Esophagus squamous epithelium (tissue), 5 donors: Measurements from ENCODE around the gene ATPAF2. TPM values are rescaled to one million over a fixed set of nuclear protein-coding genes. Genes with fewer than 3 reads are reported as not detected.
"Not testable (repeated sequence)": the region's sequence is repeated elsewhere in the genome, so short reads cannot be mapped to it uniquely, and the experiment has no call there.

Source experiments
- DNase-seq: peaks from one replicate; lab custom pipeline; 2025; lab: John Stamatoyannopoulos, UW
- H3K27ac ChIP-seq, 4 donors: fragments of 200-600 bp; sonication (generic); one replicate each; pipeline ENCODE4 v1.5.1; 2016 to 2019; ENCODE audit warnings: mild to moderate bottlenecking in 1 of 4
- H3K27me3 ChIP-seq, 4 donors: fragments of 200-600 bp; sonication (generic); 1 replicate in 3 of 4; 2 replicates in 1 of 4; pipeline versions ENCODE4 v1.5.1 to v1.6.0; 2017 to 2021; ENCODE audit warnings: antibody characterized with exemption in 1 of 4
- H3K36me3 ChIP-seq, 3 donors: fragments of 200-600 bp; sonication (generic); one replicate each; pipeline ENCODE4 v1.5.1; 2016 to 2019
- H3K4me1 ChIP-seq, 3 donors: fragments of 200-600 bp; sonication (generic); one replicate each; pipeline ENCODE4 v1.5.1; 2017 to 2019
- H3K4me3 ChIP-seq, 4 donors: fragments of 200-600 bp; sonication (generic); 1 replicate in 3 of 4; 2 replicates in 1 of 4; pipeline ENCODE4 v1.5.1; 2016 to 2019; ENCODE audit warnings: mild to moderate bottlenecking in 2 of 4, moderate library complexity in 1 of 4
- H3K9me3 ChIP-seq, 3 donors: fragments of 200-600 bp; sonication (generic); one replicate each; pipeline ENCODE4 v1.5.1; 2016 to 2019
- POLR2A ChIP-seq, 4 donors: fragments of 450-650 bp; IDR thresholded peaks; one replicate each; pipeline ENCODE4 v1.6.1; 2017; ENCODE audit warnings: antibody characterized with exemption in 4 of 4, mild to moderate bottlenecking in 4 of 4, moderate library complexity in 3 of 4
- WGBS, 2 donors: methylation state at CpG; one replicate each; pipeline ENCODE4 v1.1.5; 2018; 5-methylcytosine and 5-hydroxymethylcytosine counted together
- intact Hi-C: fragments of 100-400 bp; cut with DNase I; formaldehyde crosslinking; loops from one replicate; pipeline ENCODE4 v1.15.0; 2022
- total RNA-seq, 4 donors: library from RNA; depleted of rRNA; stranded (reverse); fragments of >200 nt; gene quantifications; one replicate each; pipeline ENCODE4 v1.1.0, GENCODE V29; 2016
- TF ChIP-seq, protein P1 (sequence below), 6 experiments: fragments of 450-650 bp in 4 of 6; fragments of 200-600 bp in 2 of 6; sonication (generic) in 2 of 6; IDR thresholded peaks; one replicate each; pipeline ENCODE4 v1.5.1; 2016 to 2019; ENCODE audit warnings: antibody characterized with exemption in 6 of 6, mild to moderate bottlenecking in 4 of 6, moderate library complexity in 4 of 6
- donor health status: DM: yes; HTN: yes; CAD: no.

Gene ATPAF2
- total RNA-seq, 4 donors from 2014 or later = 15.8 to 26.9 (median 20.7) TPM

DNA sequence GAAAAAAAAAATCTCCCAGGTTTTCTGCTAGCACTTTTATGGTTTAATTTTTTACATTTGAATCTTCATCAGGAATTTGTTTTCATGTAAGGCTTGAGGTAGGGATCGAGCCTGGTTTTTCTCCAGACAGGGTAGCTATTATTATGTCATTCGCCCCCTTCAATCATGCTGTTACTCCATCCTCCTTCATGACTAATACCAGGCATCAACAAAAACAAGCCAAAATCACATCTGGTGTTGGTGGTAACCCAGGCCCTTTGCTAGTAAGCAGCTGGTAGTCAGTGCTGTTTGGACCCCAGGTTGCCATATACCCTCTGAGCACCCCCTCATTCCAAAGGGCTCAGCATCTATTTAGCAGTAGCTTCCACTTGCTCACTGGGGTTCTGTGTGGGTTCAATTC, 36.8 kb downstream of the ATPAF2 start:
- Histone ChIP-seq H3K4me3 (no peak overlapping the region), H3K27me3 (no peaks in the 10 kb centered on the region), H3K9me3 (no peaks in the 10 kb centered on the region), H3K4me1 (no peaks in the 10 kb centered on the region), H3K36me3 (peaks cover 0 to 10% (median 3%) of the 10 kb centered on the region in 3 donors), H3K27ac (no peak overlapping the region)
- TF ChIP-seq, protein P1, sequence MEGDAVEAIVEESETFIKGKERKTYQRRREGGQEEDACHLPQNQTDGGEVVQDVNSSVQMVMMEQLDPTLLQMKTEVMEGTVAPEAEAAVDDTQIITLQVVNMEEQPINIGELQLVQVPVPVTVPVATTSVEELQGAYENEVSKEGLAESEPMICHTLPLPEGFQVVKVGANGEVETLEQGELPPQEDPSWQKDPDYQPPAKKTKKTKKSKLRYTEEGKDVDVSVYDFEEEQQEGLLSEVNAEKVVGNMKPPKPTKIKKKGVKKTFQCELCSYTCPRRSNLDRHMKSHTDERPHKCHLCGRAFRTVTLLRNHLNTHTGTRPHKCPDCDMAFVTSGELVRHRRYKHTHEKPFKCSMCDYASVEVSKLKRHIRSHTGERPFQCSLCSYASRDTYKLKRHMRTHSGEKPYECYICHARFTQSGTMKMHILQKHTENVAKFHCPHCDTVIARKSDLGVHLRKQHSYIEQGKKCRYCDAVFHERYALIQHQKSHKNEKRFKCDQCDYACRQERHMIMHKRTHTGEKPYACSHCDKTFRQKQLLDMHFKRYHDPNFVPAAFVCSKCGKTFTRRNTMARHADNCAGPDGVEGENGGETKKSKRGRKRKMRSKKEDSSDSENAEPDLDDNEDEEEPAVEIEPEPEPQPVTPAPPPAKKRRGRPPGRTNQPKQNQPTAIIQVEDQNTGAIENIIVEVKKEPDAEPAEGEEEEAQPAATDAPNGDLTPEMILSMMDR (IDR thresholded peaks at IDR 0.05) = no peak
- no peak for TF ChIP-seq POLR2A (IDR thresholded peaks at IDR 0.05)
- intact Hi-C loops = no loop called here
- DNase-seq = no peak
- WGBS, 2 donors = 87 to 89% methylated on average over 2 of the region's 2 CpGs

DNA sequence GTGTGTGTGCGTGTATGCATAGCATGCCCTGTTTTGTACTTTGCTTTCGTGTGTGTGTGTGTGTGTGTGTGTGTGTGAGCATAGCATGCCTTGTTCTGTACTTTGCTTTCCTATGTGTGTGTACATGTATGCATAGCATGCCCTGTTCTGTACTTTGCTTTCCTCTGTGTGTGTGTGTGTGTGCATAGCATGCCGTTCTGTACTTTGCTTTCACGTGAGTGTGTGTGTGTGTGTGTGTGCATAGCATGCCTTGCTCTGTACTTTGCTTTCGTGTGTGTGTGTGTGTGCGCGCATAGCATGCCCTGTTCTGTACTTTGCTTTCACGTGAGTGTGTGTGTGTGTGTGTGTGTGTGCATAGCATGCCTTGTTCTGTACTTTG, 38.9 kb downstream of the ATPAF2 start:
- 70 to 83% methylated on average over 6 to 8 of the region's 8 CpGs for WGBS, 2 donors
- H3K9me3 ChIP-seq = no peaks in the 10 kb centered on the region
- no peak for DNase-seq
- intact Hi-C loops = no loop called here
- TF ChIP-seq, protein P1 (IDR thresholded peaks at IDR 0.05) = no peak
- no peak for TF ChIP-seq POLR2A (IDR thresholded peaks at IDR 0.05)
- H3K36me3 ChIP-seq = no peaks in the 10 kb centered on the region
- H3K27me3 ChIP-seq = no peaks in the 10 kb centered on the region
- no peak overlapping the region for H3K4me3 ChIP-seq
- H3K27ac ChIP-seq = no peak overlapping the region
- H3K4me1 ChIP-seq = peaks cover 0 to 3% (median 0%) of the 10 kb centered on the region in 3 donors

DNA sequence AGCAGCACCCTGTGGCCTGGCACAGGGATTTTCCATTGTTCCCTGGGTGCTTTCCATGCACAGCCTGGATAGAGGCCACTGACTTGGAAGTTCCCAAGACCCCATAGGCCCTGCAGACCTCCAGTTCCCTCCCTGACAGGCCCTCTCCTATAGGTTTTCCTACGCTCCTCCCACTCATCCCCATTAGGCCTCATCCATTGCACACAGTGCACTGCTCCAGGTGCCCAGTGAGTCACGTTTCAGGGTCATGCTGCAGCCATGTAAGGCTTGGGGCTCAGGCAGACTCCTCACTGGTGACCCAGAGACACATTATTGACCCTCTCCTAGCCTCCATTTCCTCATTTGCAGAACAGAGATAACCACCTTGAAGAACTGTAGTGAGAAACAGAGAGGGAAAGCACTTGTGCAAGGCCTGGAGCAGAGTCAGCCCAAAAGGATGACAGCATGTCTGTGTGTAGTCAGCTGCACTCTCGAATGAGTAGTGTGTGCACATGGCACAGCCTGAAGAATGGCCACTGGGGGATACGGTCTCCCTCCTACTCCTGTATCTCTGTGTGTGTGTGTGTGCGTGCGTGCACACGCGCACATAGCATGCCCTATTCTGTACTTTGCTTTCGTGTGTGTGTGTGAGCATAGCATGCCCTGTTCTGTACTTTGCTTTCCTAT, 39.5 kb downstream of the ATPAF2 start:
- H3K27me3 ChIP-seq = no peaks in the 10 kb centered on the region
- WGBS, 2 donors = 73 to 77% methylated on average over 8 to 9 of the region's 9 CpGs
- H3K27ac ChIP-seq = no peak overlapping the region
- intact Hi-C loops = no loop called here
- H3K9me3 ChIP-seq = no peaks in the 10 kb centered on the region
- H3K4me3 ChIP-seq = no peak overlapping the region
- no peaks in the 10 kb centered on the region for H3K36me3 ChIP-seq
- no peak for DNase-seq
- TF ChIP-seq, protein P1 (IDR thresholded peaks at IDR 0.05) = no peak
- TF ChIP-seq POLR2A (IDR thresholded peaks at IDR 0.05) = no peak
- peaks cover 0 to 8% (median 0%) of the 10 kb centered on the region in 3 donors for H3K4me1 ChIP-seq

DNA sequence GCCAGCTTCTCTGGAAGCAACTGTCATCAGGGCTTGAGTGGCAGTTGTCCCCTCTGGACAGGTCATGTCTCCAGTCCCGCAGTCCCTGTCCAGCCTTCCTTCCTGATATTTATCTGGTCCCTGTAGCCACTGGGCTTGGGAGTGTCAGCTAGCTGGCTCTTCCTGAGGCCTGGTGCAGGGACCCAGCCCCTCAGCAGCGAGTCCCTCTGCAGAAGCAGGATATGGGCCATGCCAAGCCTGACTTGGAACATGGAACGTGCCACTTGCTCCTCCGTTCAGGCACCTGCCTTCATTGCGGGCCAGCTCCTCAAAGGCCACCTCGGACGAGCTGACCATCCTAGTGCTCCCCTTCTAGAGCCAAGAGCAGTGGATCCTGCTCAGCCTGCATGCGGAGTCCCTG, 40.0 kb downstream of the ATPAF2 start:
- DNase-seq = no peak
- H3K4me1 ChIP-seq = peaks cover 0 to 14% (median 0%) of the 10 kb centered on the region in 3 donors
- no peaks in the 10 kb centered on the region for H3K27me3 ChIP-seq
- no peak for TF ChIP-seq POLR2A (IDR thresholded peaks at IDR 0.05)
- WGBS, 2 donors = 69 to 100% methylated on average over 1 to 3 of the region's 8 CpGs
- no peak overlapping the region for H3K27ac ChIP-seq
- no peak overlapping the region for H3K4me3 ChIP-seq
- intact Hi-C loops = no loop called here
- no peaks in the 10 kb centered on the region for H3K36me3 ChIP-seq
- H3K9me3 ChIP-seq = no peaks in the 10 kb centered on the region

DNA sequence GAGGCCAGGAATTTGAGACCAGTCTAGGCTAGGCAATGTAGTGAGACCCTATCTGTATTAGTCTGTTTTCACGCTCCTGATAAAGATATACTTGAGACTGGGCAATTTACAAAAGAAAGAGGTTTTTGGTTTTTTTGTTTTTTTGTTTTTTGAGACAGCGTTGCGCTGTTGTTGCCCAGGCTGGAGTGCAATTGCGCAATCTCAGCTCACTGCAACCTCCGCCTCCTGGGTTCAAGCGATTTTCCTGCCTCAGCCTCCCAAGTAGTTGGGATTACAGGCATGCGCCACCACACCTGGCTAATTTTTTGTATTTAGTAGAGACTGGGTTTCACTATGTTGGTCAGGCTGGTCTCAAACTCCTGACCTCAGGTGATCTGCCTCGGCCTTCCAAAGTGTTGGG, 43.1 kb downstream of the ATPAF2 start:
- peaks cover 0 to 21% (median 0%) of the 10 kb centered on the region in 3 donors for H3K4me1 ChIP-seq
- H3K4me3 ChIP-seq, H3K27ac ChIP-seq, H3K36me3 ChIP-seq, H3K27me3 ChIP-seq, DNase-seq, intact Hi-C loops, H3K9me3 ChIP-seq: not testable (repeated sequence)
- WGBS, 2 donors = 92 to 98% methylated on average over 7 to 8 of the region's 8 CpGs

DNA sequence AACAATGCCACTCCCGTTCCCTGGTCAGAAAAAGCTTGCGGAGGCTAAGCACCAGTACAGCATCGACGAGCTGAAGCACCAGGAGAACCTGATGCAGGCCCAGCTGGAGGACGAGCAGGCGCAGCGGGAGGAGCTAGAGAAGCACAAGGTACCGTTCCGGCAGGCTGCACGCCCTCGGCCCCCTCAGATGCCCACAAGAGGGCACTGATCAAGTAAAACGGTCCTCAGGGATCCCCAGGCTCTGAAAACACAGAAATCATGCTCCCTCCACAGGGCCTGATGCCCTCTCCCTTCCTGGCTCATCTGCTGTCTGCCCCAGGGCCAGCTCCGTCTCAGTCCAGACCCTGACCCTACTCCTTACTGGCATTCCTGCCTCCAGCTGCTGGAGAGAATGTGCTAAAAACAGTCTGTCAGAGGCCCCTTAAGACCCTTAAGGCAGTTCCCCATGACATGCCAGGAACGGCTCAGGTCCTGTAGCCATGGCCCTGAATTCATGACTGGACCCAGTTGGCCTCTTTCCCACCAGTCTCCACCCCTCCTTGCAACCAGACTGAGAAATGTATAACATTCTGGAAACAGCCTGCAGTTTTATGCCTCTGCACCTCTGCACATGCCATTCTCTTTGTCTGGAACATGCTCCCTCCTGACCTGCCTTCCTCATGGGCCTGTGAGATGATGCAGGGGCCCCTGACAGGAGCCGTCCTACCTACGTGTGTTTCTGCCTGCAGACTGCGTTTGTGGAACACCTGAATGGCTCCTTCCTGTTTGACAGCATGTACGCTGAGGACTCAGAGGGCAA, 44.5 kb downstream of the ATPAF2 start:
- TF ChIP-seq, protein P1 (IDR thresholded peaks at IDR 0.05) = no peak
- no peak for TF ChIP-seq POLR2A (IDR thresholded peaks at IDR 0.05)
- Histone ChIP-seq H3K27ac (no peak overlapping the region), H3K4me1 (peaks cover 0 to 32% (median 6%) of the 10 kb centered on the region in 3 donors), H3K36me3 (no peaks in the 10 kb centered on the region), H3K9me3 (no peaks in the 10 kb centered on the region), H3K27me3 (no peaks in the 10 kb centered on the region), H3K4me3 (no peak overlapping the region)
- DNase-seq = no peak
- 58 to 70% methylated on average over 5 to 17 of the region's 18 CpGs for WGBS, 2 donors
- intact Hi-C loops = no loop called here
